T-helper 17 cell (primary cell): ENCODE measurements around the gene PROM2. TPM values are rescaled to one million over a fixed set of nuclear protein-coding genes. Genes with fewer than 3 reads are reported as not detected.
A peak's percentile ranks its signal among the peaks of the same experiment; 100 is the strongest.

Experiments
- ATAC-seq: fragments of 150-1000 bp; cut with Tn5 transposase; 2 replicates; pipeline ENCODE4 v1.10.0; 2021; ENCODE audit warnings: mild to moderate bottlenecking, moderate library complexity
- DNase-seq, 3 donors: peaks; one replicate each; pipeline versions ENCODE4 v3.0.0 to v3.0.0-alpha.2; 2020 to 2021
- H3K9me3 ChIP-seq: one replicate; pipeline ENCODE4 v1.7.0; 2013; ENCODE audit warnings: low read length, mild to moderate bottlenecking; ENCODE audit not compliant: control insufficient read depth, poor library complexity, severe bottlenecking
- H3K27ac Mint-ChIP-seq: one replicate; pipeline ENCODE4 v1.8.0; 2022; ENCODE audit warnings: mild to moderate bottlenecking, moderate library complexity, mixed read lengths
- H3K27me3 Mint-ChIP-seq: one replicate; pipeline ENCODE4 v1.8.0; 2022; ENCODE audit warnings: mixed read lengths
- H3K36me3 Mint-ChIP-seq: one replicate; pipeline ENCODE4 v1.8.0; 2022; ENCODE audit warnings: low read depth, mixed read lengths
- H3K4me1 Mint-ChIP-seq: one replicate; pipeline ENCODE4 v1.8.0; 2022; ENCODE audit warnings: mild to moderate bottlenecking, mixed read lengths
- H3K4me3 Mint-ChIP-seq: one replicate; pipeline ENCODE4 v1.8.0; 2022; ENCODE audit warnings: mild to moderate bottlenecking, moderate library complexity, mixed read lengths
- total RNA-seq, 4 donors: library from RNA in 2 of 4; stranded (reverse) in 2 of 4; gene quantifications; one replicate each; pipeline ENCODE4 v1.2.3 and lab custom pipeline; 2022 to 2026

The PROM2 gene
- total RNA-seq, 2 donors from 2014 or later: 0.77 TPM; not detected in 1

- H3K4me1 Mint-ChIP-seq: no peaks in the 10 kb centered on the region
- H3K27me3 Mint-ChIP-seq: no peaks in the 10 kb centered on the region
- H3K4me3 Mint-ChIP-seq: no peak overlapping the region
- DNase-seq: peak in 1 of 3 donors; percentile 1
- no peak for ATAC-seq
- no peaks in the 10 kb centered on the region for H3K36me3 Mint-ChIP-seq
- no peaks in the 10 kb centered on the region for H3K9me3 ChIP-seq
- H3K27ac Mint-ChIP-seq: no peak overlapping the region
Observed at GRCh38 chr2:95273566-95274290, 521 bp upstream of the PROM2 start.

- no peaks in the 10 kb centered on the region for H3K27me3 Mint-ChIP-seq
- no peaks in the 10 kb centered on the region for H3K36me3 Mint-ChIP-seq
- no peaks in the 10 kb centered on the region for H3K9me3 ChIP-seq
- no peak overlapping the region for H3K27ac Mint-ChIP-seq
- H3K4me1 Mint-ChIP-seq: no peaks in the 10 kb centered on the region
- ATAC-seq (no peak), DNase-seq (no peak)
- H3K4me3 Mint-ChIP-seq: no peak overlapping the region
Observed at GRCh38 chr2:95275151-95275515, 884 bp downstream of the PROM2 start.

GRCh38 chr2:95275601-95276243 is 1.5 kb downstream of the PROM2 start:
- Mint-ChIP-seq H3K27me3 (no peaks in the 10 kb centered on the region), H3K27ac (no peak overlapping the region), H3K4me3 (no peak overlapping the region), H3K36me3 (no peaks in the 10 kb centered on the region), H3K4me1 (no peaks in the 10 kb centered on the region)
- DNase-seq (no peak), ATAC-seq (no peak)
- H3K9me3 ChIP-seq: no peaks in the 10 kb centered on the region

- DNase-seq (no peak), ATAC-seq (no peak)
- no peaks in the 10 kb centered on the region for H3K9me3 ChIP-seq
- Mint-ChIP-seq H3K4me1 (no peaks in the 10 kb centered on the region), H3K27me3 (no peaks in the 10 kb centered on the region), H3K36me3 (no peaks in the 10 kb centered on the region), H3K27ac (no peak overlapping the region), H3K4me3 (no peak overlapping the region)
Observed at GRCh38 chr2:95276244-95276887, 2.1 kb downstream of the PROM2 start.

GRCh38 chr2:95276888-95277245 is 2.6 kb downstream of the PROM2 start:
- no peak overlapping the region for H3K27ac Mint-ChIP-seq
- H3K4me1 Mint-ChIP-seq: no peaks in the 10 kb centered on the region
- no peaks in the 10 kb centered on the region for H3K9me3 ChIP-seq
- DNase-seq: no peak
- no peak overlapping the region for H3K4me3 Mint-ChIP-seq
- H3K27me3 Mint-ChIP-seq: no peaks in the 10 kb centered on the region
- ATAC-seq: no peak
- no peaks in the 10 kb centered on the region for H3K36me3 Mint-ChIP-seq

- no peaks in the 10 kb centered on the region for H3K4me1 Mint-ChIP-seq
- H3K36me3 Mint-ChIP-seq: no peaks in the 10 kb centered on the region
- ATAC-seq: no peak
- no peaks in the 10 kb centered on the region for H3K27me3 Mint-ChIP-seq
- no peak for DNase-seq
- H3K27ac Mint-ChIP-seq: no peak overlapping the region
- H3K9me3 ChIP-seq: no peaks in the 10 kb centered on the region
- no peak overlapping the region for H3K4me3 Mint-ChIP-seq
Observed at GRCh38 chr2:95277246-95277906, 3.1 kb downstream of the PROM2 start.

- DNase-seq (no peak), ATAC-seq (no peak)
- no peaks in the 10 kb centered on the region for H3K36me3 Mint-ChIP-seq
- no peak overlapping the region for H3K4me3 Mint-ChIP-seq
- H3K4me1 Mint-ChIP-seq: no peaks in the 10 kb centered on the region
- no peak overlapping the region for H3K27ac Mint-ChIP-seq
- H3K27me3 Mint-ChIP-seq: no peaks in the 10 kb centered on the region
- H3K9me3 ChIP-seq: no peaks in the 10 kb centered on the region
Observed at GRCh38 chr2:95278051-95278471, 3.8 kb downstream of the PROM2 start.

- ATAC-seq (no peak), DNase-seq (no peak)
- Mint-ChIP-seq H3K36me3 (no peaks in the 10 kb centered on the region), H3K27me3 (no peaks in the 10 kb centered on the region), H3K4me3 (no peak overlapping the region), H3K4me1 (no peaks in the 10 kb centered on the region), H3K27ac (no peak overlapping the region)
- no peaks in the 10 kb centered on the region for H3K9me3 ChIP-seq
Observed at GRCh38 chr2:95278637-95279225, 4.5 kb downstream of the PROM2 start.

GRCh38 chr2:95279435-95280035 is 5.3 kb downstream of the PROM2 start:
- DNase-seq (no peak), ATAC-seq (no peak)
- no peak overlapping the region for H3K27ac Mint-ChIP-seq
- no peaks in the 10 kb centered on the region for H3K4me1 Mint-ChIP-seq
- H3K9me3 ChIP-seq: no peaks in the 10 kb centered on the region
- no peaks in the 10 kb centered on the region for H3K27me3 Mint-ChIP-seq
- H3K36me3 Mint-ChIP-seq: no peaks in the 10 kb centered on the region
- H3K4me3 Mint-ChIP-seq: no peak overlapping the region

- H3K9me3 ChIP-seq: no peaks in the 10 kb centered on the region
- no peaks in the 10 kb centered on the region for H3K36me3 Mint-ChIP-seq
- no peak overlapping the region for H3K4me3 Mint-ChIP-seq
- ATAC-seq (no peak), DNase-seq (no peak)
- H3K27ac Mint-ChIP-seq: no peak overlapping the region
- no peaks in the 10 kb centered on the region for H3K27me3 Mint-ChIP-seq
- no peaks in the 10 kb centered on the region for H3K4me1 Mint-ChIP-seq
Observed at GRCh38 chr2:95281071-95281470, 6.8 kb downstream of the PROM2 start.

GRCh38 chr2:95281786-95282185 is 7.5 kb downstream of the PROM2 start:
- Mint-ChIP-seq H3K4me3 (no peak overlapping the region), H3K36me3 (no peaks in the 10 kb centered on the region), H3K27ac (no peak overlapping the region), H3K27me3 (no peaks in the 10 kb centered on the region), H3K4me1 (no peaks in the 10 kb centered on the region)
- H3K9me3 ChIP-seq: no peaks in the 10 kb centered on the region
- ATAC-seq (no peak), DNase-seq (no peak)

GRCh38 chr2:95282458-95282857 is 8.2 kb downstream of the PROM2 start:
- Mint-ChIP-seq H3K27me3 (no peaks in the 10 kb centered on the region), H3K4me3 (no peak overlapping the region), H3K27ac (no peak overlapping the region), H3K36me3 (no peaks in the 10 kb centered on the region), H3K4me1 (no peaks in the 10 kb centered on the region)
- ATAC-seq (no peak), DNase-seq (no peak)
- no peaks in the 10 kb centered on the region for H3K9me3 ChIP-seq

- no peaks in the 10 kb centered on the region for H3K4me1 Mint-ChIP-seq
- H3K27me3 Mint-ChIP-seq: no peaks in the 10 kb centered on the region
- H3K27ac Mint-ChIP-seq: no peak overlapping the region
- H3K9me3 ChIP-seq: no peaks in the 10 kb centered on the region
- no peak overlapping the region for H3K4me3 Mint-ChIP-seq
- ATAC-seq (no peak), DNase-seq (no peak)
- no peaks in the 10 kb centered on the region for H3K36me3 Mint-ChIP-seq
Observed at GRCh38 chr2:95283562-95283961, 9.3 kb downstream of the PROM2 start.
